SKM-1 (cell line): ENCODE data around the gene CLMN.
A peak's percentile ranks its signal among the peaks of the same experiment; 100 is the strongest.
"Not testable (repeated sequence)": the region's sequence is repeated elsewhere in the genome, so short reads cannot be mapped to it uniquely, and the experiment has no call there.

Source experiments
- DNase-seq: peaks from one replicate; lab custom pipeline; 2025; ENCODE audit not compliant: unreplicated experiment; lab: John Stamatoyannopoulos, UW

The CLMN gene

DNA sequence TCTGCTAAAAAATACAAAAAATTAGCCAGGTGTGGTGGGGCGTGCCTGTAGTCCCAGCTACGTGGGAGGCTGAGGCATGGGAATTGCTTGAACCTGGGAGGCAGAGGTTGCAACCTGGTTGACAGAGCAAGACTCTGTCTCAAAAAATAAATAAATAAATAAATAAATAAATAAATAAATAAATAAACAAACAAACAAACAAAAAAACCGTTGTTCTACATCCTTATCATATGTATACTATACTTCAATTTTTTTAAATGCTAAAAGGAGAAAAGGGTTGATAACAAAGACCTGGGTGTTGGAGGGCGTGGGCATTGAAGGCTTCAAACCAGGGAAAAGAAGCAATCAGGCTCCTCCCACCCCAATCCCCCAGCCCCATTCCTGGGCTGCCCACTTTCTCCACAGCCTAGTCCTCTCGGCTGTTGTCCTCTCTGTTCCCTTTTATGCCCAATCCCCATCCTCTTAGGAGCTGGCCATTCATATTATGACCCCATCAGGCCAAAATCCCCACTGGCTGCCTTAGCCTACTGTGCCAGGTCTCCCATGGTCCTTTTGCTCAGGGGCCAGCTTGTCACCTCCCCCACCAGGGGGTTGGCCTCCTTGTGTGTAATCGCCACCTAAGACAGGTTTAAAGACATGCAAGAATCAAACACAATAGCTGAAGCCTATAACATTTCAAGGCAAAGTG is 30.2 kb downstream of the CLMN start:
- DNase-seq: no peak

DNA sequence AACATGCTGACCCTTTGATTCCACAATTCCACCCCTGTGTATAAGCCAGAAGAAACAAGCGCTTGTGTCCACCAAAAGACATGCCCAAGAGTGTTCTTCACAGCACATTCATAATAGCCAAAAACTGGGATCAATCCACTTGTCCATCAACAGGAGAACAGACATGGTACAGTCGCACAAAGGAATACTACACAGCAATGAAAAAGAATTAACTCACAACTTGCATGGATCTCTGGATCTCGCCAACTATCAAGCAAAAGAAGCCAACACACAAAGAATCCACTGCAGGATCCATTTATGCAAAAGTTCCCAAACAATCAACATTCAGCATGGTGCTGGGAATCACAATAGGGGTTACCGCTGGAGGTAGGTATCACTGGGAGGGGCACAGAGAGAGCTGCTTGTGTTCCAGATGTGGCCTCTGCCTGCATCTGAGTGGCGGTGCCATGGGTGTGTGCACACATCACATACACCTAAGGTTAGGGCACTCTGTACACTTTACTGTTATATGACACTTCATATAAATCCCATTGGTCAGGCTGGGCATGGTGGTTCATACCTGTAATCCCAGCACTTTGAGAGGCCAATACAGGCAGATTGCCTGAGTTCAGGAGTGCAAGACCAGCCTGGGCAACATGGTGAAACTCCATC is 30.9 kb downstream of the CLMN start:
- DNase-seq: no peak

DNA sequence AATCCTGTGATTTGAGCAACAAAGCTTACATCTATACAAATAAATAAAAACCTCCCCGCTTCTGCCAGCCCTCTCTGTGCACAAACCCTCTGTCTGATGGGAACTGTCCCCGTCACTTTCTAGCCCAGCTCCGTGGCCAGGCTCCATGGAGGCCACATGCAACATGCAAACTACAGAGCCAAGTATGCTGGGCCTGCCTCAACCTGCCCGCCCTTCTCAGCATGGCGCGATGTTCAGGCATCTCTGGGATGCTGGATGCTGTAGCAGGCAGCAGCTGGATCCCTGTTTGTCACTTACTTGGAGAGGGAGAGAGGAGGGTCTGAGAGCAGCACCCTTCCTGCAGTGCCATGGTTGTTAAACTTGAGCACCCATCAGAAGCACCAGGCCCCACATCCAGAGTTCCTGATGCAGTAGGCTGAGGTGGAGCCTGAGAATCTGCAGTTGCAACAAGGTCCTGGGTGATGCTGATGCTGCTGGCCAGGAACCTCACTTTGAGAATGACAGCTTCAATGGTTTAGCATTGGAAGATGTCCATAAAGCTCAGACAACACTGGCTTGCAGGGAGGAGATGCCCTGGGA is 32.4 kb downstream of the CLMN start:
- DNase-seq: no peak

DNA sequence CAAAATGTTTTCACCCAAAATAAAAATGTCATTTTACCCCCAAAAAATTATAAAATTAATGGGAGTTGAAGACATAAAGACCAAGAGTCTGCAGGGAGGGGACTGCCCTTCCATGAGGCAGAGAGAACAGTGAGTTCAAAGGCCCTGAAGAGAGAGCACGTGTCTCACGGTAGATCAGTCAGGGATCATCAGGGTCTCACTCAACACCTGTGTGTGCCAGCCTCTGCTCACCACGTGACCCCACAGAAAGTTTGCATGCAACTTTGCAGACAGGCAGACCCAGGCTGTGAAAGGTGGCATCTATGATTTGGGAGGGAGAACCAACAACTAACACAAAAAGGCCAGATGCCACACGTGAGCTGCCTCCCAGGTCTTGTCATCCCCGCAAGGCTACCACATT is 33.1 kb downstream of the CLMN start:
- no peak for DNase-seq

DNA sequence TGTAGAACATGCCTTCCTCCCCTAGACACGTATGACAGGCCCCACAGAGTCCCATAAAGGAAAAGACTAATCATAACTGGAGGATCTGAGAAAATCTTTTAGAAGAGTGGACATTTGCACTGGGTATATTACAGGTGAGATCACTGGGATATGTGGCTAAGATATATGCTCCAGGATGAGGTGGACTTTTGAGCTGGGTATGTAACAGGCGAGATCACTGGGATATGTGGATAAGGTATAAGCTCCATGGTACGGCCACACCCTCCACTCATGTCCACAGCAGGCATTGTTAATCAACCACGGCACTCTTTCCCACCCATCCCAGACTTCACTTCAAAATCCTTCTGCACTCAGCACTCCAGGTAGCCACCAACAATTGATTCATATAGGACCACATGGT is 34.1 kb downstream of the CLMN start:
- no peak for DNase-seq

DNA sequence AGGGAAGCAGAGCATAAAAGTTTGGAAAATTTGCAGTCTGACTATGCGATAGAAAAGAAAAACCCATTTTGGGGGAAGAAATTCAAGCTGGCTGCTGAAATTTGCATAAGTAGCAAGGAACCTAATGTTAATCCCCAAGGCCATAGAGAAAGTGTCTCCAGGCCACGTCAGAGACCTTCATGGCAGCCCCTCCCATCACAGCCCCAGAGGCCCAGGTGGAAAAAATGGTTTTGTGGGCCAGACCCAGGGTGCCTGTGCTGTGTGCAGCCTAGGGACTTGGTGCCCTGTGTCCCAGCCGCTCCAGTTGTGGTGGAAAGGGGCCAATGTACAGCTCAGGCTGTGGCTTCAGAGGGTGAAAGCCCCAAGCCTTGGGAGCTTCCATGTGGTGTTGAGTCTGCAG is 35.9 kb downstream of the CLMN start:
- DNase-seq: not testable (repeated sequence)

DNA sequence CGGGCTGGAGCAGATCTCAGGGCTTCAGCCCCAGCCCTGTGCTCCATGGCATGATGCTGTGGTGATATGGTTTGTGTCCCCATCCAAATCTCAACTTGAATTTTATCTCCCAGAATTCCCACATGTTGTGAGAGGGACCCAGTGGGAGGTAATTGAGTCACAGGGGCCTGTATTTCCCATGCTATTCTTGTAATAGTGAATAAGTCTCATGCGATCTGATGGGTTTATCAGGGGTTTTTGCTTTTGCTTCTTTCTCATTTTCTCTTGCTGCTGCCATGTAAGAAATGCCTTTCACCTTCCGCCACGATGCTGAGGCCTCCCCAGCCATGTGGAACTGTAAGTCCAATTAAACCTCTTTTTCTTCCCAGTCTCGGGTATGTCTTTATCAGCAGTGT is 36.7 kb downstream of the CLMN start:
- not testable (repeated sequence) for DNase-seq

DNA sequence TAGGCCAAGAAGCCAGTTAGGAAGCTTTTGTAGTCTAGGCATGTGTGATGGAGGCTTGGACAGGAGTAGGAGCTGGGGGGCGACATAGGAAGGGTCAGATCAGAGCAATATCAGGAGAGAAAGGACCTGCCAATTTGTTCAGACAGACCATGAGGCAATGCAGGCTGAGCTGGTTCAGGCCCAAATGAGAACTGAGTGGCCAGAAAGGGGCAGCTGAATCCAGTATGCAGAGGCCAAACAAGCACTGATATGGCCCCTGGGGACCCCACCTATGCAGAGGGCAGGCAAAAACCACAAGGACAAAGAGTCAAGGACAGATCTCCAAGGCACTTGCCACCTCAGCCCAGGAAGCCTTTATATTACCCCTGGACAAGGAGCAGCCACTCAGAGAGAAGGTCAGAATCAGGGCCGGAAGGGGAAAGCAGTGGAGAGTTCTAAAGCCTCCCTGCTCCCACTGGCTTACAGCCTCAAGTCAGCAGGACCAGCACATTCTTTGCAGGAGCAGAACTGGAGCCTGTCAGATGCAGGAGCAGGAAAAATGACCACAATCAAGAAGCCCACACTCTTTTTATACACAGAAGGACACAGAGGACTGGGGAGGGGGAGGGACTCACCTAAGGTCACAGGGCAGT is 37.2 kb downstream of the CLMN start:
- DNase-seq: no peak

DNA sequence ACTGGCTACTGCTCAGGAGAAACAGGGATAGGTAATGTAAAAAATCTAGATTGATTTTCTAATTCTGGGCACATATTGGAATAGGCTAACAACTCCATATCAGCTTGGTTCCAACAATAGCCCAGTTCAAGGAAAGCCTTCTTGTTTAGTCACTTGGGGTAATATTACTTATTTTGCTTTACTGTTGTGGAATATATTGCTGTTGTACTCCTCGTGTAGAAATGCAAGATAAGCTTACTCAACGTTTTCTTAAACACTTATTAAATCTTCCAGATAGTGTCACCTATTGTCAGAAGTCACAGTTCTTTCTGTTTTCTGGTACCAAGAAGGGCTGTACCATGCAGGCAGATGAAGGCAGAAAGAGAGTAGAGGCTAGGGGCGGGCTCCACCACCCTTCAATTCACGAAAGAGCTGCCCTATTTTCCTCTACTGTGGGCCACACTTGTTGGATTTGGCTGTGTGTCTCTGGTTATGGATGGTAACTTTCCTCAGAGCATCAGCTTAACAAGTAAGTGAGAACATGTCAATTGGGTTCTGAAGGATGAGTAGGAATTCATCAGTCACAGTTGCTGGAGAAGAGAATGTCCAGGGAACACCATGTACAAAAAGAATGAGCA is 38.0 kb downstream of the CLMN start:
- DNase-seq: no peak

DNA sequence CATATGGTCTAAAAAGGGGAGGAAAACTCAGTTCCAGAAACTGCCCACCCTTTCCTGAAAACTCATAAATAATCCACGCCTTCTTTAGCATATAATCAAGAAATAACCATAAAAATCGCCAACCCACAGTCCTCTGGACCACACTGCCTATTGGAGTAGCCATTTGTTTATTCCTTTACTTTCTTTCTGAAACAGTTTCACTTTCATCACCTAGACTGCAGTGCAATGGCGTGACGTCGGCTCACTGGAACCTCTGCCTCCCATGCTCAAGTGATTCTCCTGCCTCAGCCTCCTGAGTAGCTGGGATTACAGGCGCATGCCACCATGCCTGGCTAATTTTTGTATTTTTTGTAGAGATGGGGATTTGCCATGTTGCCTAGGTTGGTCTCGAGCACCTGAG is 44.2 kb downstream of the CLMN start:
- DNase-seq: no peak

DNA sequence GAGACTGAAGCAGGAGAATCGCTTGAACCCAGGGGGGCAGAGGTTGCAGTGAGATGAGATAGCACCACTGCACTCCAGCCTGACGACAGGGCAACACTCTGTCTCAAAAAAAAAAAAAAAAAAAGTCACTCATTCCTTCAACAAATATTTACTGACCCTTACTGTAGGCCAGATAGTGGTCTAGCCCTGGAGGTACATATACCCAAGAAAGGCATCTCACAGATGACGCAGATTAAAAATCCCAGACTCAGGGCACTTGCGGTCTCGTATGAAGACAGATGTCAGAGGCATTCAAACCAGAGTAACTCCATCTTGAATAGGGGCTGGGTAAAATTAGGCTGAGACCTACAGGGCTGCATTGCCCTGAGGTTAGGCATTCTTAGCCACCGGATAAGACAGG is 44.8 kb downstream of the CLMN start:
- no peak for DNase-seq

DNA sequence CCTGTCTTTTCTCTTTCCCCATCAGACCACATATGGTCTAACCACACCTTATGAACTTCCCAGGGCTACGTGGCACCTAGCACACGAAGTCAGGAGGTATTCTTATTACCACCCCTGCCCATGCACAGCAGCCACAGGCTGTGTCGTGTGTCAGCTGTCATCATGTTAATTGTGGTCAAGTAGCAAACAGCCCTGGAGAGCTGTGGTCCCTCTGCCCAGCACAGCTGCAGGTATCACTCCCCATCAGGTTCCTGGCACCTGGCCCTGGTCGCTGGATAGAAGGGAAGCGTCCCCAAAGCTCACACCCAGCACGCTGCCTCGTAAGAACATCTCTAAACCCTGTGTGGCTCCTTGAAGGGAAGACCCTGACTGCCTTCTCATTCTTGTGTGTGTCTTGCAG is 45.4 kb downstream of the CLMN start:
- no peak for DNase-seq

DNA sequence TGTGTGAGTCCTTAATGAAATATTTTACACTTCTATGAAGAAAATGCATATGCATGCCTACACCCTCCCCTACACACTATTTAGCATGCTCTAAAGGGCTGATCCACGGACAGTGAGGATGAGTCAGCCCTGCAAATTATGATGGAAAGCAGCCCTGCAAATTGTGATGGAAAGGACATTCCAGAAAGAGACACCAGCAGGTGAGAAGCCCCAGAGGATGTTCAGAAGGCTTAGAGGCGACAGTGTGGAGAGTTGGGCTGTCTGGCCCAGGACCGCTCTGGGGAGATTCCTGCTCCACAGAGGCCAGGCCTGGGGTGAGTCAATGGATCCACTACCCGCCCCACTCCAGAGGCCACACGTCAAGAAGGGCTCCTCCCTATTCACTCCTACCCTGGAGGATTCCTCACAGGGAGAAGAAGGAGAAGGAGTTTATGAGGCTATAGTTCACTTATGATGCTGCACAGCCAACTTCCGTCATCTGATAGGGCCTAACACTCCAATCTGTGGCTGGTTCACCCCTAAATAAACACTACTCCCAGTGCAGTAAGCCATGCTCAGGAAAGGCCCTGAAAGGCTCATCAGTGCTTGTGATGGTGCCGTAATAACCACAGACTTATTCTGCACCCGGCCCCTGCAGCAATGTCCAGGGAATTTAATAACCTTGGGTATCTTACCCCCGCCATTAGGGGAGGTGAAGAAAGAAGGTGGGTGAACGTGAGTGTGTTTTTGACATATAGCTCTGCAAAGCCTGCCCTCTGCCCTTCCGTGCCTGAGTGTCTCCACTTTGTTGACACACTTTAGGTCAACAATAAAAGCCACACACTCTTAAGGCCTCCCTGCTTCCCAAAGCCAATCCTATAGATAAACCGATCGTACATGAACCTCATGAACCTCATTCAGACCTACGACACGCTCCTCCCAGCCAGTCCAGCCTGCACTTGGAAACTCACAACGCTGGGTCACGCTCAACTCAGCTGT is 46.4 kb downstream of the CLMN start:
- DNase-seq: no peak

DNA sequence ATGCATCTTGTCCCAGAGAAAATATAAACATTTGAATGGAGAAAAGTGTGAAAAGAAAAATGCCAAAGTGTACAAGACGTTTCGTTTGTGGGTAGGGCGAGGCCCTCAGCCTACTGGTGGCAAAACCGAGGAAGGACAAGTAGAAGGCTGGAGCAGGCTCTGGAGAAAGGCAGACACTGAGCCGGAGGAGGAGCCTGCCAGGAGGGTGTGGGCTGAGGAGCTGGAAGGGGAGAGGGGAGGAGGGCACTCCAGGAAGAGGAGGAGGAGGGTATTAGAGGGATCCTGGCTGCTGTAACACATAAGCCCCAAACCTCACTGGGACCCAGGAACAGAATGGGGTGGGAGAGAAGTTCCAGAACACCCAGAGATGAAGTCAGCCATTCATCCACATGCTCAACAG is 47.7 kb downstream of the CLMN start:
- DNase-seq: no peak

DNA sequence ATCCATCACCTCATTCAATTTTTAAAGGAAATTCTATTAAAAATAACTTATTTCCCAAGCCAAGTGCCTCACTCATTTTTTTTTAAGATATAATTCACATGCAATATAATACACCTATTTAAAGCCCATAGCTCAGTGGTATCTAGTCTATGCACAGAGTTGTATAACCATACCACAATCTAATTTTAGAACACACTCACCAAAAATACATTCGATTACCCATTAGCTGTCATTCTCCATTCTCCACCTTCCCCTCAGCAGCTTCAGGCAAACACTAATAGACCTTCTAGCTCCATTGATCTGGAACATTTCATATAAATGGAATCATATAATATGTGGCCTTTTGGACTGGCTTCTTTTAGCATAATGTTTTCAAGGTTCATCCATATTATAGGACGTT is 49.5 kb downstream of the CLMN start:
- DNase-seq: no peak

DNA sequence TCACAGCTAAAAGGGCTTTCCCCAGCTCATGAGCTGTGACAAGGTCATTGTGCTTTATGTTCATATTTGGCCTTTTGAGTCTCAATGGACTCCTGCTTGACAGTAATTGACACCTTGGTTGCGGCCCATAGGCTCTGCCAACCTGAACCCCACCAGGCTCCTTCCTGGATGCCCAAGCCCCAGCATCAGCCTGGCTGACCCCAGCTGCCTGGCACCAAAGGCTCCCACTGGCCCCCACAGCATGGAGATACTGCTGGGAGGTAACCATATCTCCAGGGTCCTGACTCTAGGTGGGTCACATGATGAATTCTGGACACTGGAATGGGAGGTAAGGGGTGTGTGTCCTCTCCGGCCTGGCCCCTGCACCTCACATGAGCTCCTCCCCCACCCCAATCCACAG is 50.2 kb downstream of the CLMN start:
- DNase-seq: no peak

DNA sequence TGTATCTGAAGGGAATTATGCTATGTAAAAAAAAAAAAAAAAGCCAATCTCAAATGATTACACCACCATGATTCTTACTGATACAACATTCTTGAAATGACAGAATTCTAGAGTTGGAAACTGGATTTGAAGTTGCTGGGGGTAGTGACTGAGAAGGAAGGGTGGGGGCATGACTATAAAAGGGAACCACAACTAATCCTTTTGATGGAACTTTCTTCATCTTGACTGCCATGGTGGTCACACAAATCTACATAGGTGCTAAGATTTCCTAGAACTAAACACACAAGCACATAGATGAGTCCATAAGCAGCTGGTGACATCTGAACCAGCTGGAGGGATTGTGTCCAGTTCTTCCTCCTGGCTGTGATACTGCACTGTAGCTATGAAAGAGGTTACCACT is 51.4 kb downstream of the CLMN start:
- no peak for DNase-seq

DNA sequence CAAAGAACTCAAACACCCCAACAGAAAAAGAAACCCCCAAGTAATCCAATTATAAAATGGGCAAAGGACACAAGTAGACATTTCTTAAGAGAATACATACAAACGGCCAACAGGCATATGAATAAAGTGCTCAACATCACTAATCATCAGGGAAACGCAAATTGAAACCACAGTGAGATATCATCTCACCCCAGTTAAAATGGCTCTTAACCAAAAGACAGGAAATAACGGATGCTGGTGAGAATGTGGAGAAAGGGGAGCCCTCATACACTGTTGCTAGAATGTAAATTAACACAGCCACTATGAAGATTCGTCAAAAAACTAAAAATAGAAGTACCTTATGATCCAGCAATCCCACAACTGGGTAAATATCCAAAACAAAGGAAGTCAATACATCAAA is 52.4 kb downstream of the CLMN start:
- DNase-seq: no peak

DNA sequence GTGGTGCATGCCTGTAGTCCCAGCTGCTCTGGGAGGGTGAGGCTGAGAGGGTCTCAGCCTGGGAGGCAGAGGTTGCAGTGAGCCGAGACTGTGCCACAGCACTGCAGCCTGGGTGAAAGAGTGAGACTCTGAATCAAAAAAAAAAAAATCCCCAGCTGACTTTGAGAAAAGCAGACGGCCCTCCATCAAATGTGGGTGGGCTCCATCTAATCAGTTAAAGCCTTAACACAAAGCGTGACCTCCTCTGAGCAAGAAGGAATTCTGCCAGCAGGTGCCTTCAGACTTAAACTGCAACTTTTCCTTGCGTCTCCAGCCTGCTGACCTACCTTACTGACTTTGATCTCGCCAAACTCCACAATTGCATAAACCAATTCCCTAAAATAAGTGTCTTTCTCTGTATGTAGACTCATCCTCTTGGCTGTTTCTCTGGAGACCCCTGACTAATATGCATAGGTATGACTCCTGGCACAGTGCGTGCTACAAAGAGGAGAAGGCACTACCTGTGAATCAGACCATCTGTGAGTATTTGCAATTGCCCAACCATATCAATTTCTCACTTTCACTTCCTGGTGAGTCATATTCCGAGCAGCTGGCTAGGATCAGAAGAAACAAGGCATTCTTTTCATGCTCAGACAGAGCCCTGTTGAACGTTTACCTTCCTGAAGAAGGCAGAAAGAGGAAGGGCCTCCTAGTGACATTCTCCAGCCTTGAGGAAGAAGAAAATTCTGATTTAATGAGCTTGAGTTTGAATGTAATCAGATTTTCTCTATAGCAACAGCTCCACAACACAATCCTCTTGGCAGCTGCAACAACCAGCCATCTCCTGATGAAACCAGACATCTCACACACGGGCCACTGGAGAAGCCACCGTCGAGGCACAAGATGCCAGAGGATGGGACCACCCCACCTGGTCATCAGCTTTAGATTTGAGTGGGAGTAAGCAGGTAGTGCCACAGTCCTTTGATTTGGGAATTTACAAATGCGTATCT is 54.3 kb downstream of the CLMN start:
- DNase-seq: peak; percentile 14
